Mammary epithelial cell (primary cell): Measurements from ENCODE around the gene CAPN2.

Experiments used
- EZH2 ChIP-seq: IDR thresholded peaks from 2 replicates; pipeline ENCODE4 v1.6.1; 2012; ENCODE audit warnings: low read length, inconsistent platforms, borderline replicate concordance
- TF ChIP-seq, protein P1 (sequence below), 2 donors: IDR thresholded peaks in 1 of 2; conservative IDR thresholded peaks in 1 of 2; 2 replicates each; pipeline ENCODE4 v1.5.1; 2011 to 2012; ENCODE audit warnings: inconsistent platforms in 2 of 2, low read length in 2 of 2, mild to moderate bottlenecking in 2 of 2, control low read depth in 1 of 2, low read depth in 1 of 2; ENCODE audit not compliant: insufficient read depth in 1 of 2; ENCODE audit errors: extremely low read depth in 1 of 2

DNA sequence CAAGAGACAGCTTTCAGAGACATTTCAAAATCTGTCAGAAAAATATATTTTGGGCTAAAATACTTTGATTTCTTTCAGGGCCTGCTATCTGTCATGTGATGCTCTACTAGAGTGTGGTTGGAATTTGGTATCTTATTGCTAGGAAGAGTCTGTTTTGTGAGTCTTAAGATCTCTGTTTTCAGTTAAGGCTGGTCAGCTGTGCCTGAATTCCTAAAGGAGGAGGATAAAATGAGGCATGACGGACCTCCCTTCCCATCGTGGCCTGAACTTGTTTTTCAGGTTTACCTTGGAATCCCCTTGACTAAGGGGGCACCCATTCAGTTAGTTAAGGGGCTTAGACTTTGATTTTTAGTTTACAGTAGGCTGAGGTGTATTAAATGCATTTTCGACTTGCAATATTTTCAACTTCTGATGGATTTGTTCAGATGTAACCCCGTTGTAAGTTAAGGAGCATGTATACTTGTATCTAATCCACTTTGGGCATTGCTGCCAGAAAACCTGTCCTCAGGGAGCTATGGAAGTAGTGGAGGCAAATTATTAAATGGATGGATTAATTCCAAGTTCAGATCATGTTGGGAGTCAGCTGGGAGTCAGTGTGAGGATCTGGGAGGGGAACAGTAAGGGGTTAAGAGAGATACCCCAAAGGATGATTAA, 18.3 kb downstream of the CAPN2 start:
- TF ChIP-seq, protein P1, sequence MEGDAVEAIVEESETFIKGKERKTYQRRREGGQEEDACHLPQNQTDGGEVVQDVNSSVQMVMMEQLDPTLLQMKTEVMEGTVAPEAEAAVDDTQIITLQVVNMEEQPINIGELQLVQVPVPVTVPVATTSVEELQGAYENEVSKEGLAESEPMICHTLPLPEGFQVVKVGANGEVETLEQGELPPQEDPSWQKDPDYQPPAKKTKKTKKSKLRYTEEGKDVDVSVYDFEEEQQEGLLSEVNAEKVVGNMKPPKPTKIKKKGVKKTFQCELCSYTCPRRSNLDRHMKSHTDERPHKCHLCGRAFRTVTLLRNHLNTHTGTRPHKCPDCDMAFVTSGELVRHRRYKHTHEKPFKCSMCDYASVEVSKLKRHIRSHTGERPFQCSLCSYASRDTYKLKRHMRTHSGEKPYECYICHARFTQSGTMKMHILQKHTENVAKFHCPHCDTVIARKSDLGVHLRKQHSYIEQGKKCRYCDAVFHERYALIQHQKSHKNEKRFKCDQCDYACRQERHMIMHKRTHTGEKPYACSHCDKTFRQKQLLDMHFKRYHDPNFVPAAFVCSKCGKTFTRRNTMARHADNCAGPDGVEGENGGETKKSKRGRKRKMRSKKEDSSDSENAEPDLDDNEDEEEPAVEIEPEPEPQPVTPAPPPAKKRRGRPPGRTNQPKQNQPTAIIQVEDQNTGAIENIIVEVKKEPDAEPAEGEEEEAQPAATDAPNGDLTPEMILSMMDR (conservative IDR thresholded peaks at IDR 0.05 in 1 of 2, IDR thresholded peaks at IDR 0.05 in 1 of 2; ENCODE audit: extremely low read depth in 1 of 2, insufficient read depth in 1 of 2, low read depth in 1 of 2, low read length in 2 of 2): no peak
- TF ChIP-seq EZH2: no peak
